Measurements from ENCODE around the gene CYB561D2. TPM values are rescaled to one million over a fixed set of nuclear protein-coding genes. Genes with fewer than 3 reads are reported as not detected.

Gene CYB561D2
- total RNA-seq, 1 donor from 2014 or later = 38.5 TPM

- no peak overlapping the region for H3K4me3 ChIP-seq (ENCODE audit: low read depth, low read length)
- DNase-seq (ENCODE audit: low read depth) = no peak
- no peak for TF ChIP-seq CTCF (conservative IDR thresholded peaks at IDR 0.05; ENCODE audit: low read depth, low read length)
Measured at GRCh38 chr3:50373146-50374051, 22.7 kb downstream of the CYB561D2 start.

- no peak overlapping the region for H3K4me3 ChIP-seq (ENCODE audit: low read depth, low read length)
- no peak for DNase-seq (ENCODE audit: low read depth)
- no peak for TF ChIP-seq CTCF (conservative IDR thresholded peaks at IDR 0.05; ENCODE audit: low read depth, low read length)
Measured at GRCh38 chr3:50374363-50375257, 23.9 kb downstream of the CYB561D2 start.

GRCh38 chr3:50375258-50375931 is 24.7 kb downstream of the CYB561D2 start:
- no peak for TF ChIP-seq CTCF (conservative IDR thresholded peaks at IDR 0.05; ENCODE audit: low read depth, low read length)
- DNase-seq (ENCODE audit: low read depth) = no peak
- H3K4me3 ChIP-seq (ENCODE audit: low read depth, low read length) = no peak overlapping the region

- no peak for TF ChIP-seq CTCF (conservative IDR thresholded peaks at IDR 0.05; ENCODE audit: low read depth, low read length)
Measured at GRCh38 chr3:50378024-50378423, 27.4 kb downstream of the CYB561D2 start.

GRCh38 chr3:50378757-50379156 is 28.1 kb downstream of the CYB561D2 start:
- DNase-seq (ENCODE audit: low read depth) = no peak
- H3K4me3 ChIP-seq (ENCODE audit: low read depth, low read length) = no peak overlapping the region
- no peak for TF ChIP-seq CTCF (conservative IDR thresholded peaks at IDR 0.05; ENCODE audit: low read depth, low read length)

More at GRCh38 chr3:50378024-50378423, 27.4 kb downstream of the CYB561D2 start:
- DNase-seq (ENCODE audit: low read depth) = no peak
- H3K4me3 ChIP-seq (ENCODE audit: low read depth, low read length) = no peak overlapping the region

GRCh38 chr3:50380405-50381085 is 29.9 kb downstream of the CYB561D2 start:
- no peak for DNase-seq (ENCODE audit: low read depth)
- no peak overlapping the region for H3K4me3 ChIP-seq (ENCODE audit: low read depth, low read length)
- no peak for TF ChIP-seq CTCF (conservative IDR thresholded peaks at IDR 0.05; ENCODE audit: low read depth, low read length)

Measured in epithelial cell of proximal tubule (primary cell).